Measurements from ENCODE around the gene TENM4.

Gene TENM4

GRCh38 chr11:79179087-79179486, 261.7 kb downstream of the TENM4 start:
- no peak overlapping the region for H3K4me3 ChIP-seq (ENCODE audit: extremely low read depth, insufficient read depth, low read length, poor library complexity, severe bottlenecking)
- no peaks in the 10 kb centered on the region for H3K36me3 ChIP-seq (ENCODE audit: control insufficient read depth, insufficient read depth, low read length)
- 59 to 86% methylated on average over 2 to 3 of the region's 3 CpGs for WGBS, 2 experiments (ENCODE audit: insufficient coverage in 2 of 2)
- H3K9me3 ChIP-seq (ENCODE audit: control insufficient read depth, low read length), result no peaks in the 10 kb centered on the region
- no peaks in the 10 kb centered on the region for H3K4me1 ChIP-seq (ENCODE audit: control insufficient read depth, insufficient read depth, low read length, poor library complexity, severe bottlenecking)
- no peak overlapping the region for H3K27ac ChIP-seq (ENCODE audit: low read depth, low read length, severe bottlenecking)

DNA sequence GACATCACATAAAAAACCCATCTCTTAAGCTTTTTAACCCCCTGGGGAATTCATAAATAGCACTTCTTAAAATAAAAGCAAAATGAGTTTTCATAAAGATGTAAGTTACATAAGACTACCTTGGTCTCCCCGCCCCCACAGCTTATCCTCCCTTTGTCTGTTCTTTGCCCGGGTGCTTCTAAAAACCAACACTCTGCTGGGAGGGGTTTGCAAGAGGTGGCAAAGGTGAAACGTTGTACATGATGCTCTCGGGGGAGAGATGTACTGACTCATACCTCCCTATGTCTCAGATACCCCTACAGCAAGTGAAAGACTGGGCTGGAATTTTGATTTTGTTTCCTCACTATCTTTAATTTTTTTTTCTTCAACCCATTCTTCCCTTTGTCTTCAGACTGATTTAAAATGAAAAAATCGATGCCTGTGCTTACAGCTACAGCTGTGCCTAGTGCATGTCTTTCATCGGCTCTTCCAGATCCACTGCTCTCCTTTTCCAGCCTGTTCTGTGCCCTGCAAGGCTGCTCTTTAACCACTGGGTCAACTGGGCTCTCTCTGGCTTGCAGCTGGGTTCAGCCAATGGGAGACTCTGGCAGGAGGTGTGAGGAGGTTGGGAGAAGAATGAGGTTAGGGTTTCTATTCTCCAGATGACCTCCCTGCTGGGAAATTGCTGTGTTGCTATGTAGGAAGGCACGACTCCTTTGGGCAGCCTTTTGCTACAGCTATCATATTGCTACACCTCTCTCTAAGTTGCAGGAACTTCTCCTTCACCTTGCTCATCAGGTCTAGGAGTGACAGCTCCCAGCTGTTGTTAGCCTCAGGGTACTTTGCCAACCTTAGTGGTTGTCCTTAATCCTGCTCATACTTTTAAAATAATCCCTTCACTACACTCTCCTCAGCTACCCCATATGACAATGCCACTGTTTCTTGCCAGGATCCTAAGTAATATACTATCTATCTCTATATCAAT, 266.5 kb downstream of the TENM4 start:
- Histone ChIP-seq H3K4me1 (ENCODE audit: control insufficient read depth, insufficient read depth, low read length, poor library complexity, severe bottlenecking) (peaks cover 6% of the 10 kb centered on the region), H3K4me3 (ENCODE audit: extremely low read depth, insufficient read depth, low read length, poor library complexity, severe bottlenecking) (no peak overlapping the region), H3K9me3 (ENCODE audit: control insufficient read depth, low read length) (no peaks in the 10 kb centered on the region), H3K27ac (ENCODE audit: low read depth, low read length, severe bottlenecking) (no peak overlapping the region), H3K36me3 (ENCODE audit: control insufficient read depth, insufficient read depth, low read length) (no peaks in the 10 kb centered on the region)
- 70 to 74% methylated on average over 2 to 5 of the region's 7 CpGs for WGBS, 2 experiments (ENCODE audit: insufficient coverage in 2 of 2)

DNA sequence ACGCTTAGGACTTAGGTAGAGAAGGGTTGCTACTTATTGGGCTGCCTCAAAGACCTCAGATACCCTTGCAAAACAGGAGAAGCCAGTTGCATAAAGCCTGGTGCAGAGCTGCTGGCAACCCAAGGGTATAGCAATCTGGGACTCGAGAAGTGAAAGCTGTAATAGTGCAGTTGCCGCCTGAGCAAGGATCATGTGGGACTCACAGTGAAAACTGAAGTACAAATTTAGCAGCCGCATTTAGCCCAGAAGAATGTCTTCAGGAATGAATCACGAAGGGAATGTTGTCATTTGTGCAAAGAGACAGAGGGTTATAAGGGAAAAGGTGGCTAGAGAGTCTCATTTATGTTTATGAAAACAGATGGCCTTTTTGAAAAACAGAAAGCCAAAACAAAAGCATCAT, 267.2 kb downstream of the TENM4 start:
- WGBS, 2 experiments (ENCODE audit: insufficient coverage in 2 of 2), result 90 to 97% methylated on average over 5 of the region's 5 CpGs
- H3K36me3 ChIP-seq (ENCODE audit: control insufficient read depth, insufficient read depth, low read length), result no peaks in the 10 kb centered on the region
- H3K9me3 ChIP-seq (ENCODE audit: control insufficient read depth, low read length), result no peaks in the 10 kb centered on the region
- H3K27ac ChIP-seq (ENCODE audit: low read depth, low read length, severe bottlenecking), result no peak overlapping the region
- H3K4me1 ChIP-seq (ENCODE audit: control insufficient read depth, insufficient read depth, low read length, poor library complexity, severe bottlenecking), result peaks cover 8% of the 10 kb centered on the region
- no peak overlapping the region for H3K4me3 ChIP-seq (ENCODE audit: extremely low read depth, insufficient read depth, low read length, poor library complexity, severe bottlenecking)

DNA sequence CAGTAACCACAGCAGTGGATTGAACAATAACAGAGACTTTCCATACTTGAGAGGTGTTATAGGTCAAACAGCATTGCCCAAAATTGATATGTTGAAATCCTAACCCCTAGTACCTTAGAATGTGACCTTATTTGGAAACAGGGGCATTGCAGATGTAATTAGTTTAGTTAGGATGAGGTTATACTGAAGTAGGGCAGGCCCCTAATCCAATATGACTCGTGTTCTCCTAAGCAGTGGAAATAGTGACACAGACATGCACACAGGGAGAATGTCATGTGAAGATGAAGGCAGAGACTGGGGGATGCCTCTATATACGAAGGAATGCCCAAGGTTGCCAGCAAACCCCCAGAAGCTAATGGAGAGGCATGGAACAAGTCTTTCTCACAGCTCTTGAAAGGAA, 270.5 kb downstream of the TENM4 start:
- WGBS, 2 experiments (ENCODE audit: insufficient coverage in 2 of 2), result 95 to 100% methylated on average over 2 of the region's 2 CpGs
- peaks cover 8% of the 10 kb centered on the region for H3K4me1 ChIP-seq (ENCODE audit: control insufficient read depth, insufficient read depth, low read length, poor library complexity, severe bottlenecking)

GRCh38 chr11:79168530-79169110, 272.2 kb downstream of the TENM4 start:
- peaks cover 6% of the 10 kb centered on the region for H3K4me1 ChIP-seq (ENCODE audit: control insufficient read depth, insufficient read depth, low read length, poor library complexity, severe bottlenecking)
- no peak overlapping the region for H3K27ac ChIP-seq (ENCODE audit: low read depth, low read length, severe bottlenecking)
- 81 to 92% methylated on average over 3 of the region's 3 CpGs for WGBS, 2 experiments (ENCODE audit: insufficient coverage in 2 of 2)
- H3K36me3 ChIP-seq (ENCODE audit: control insufficient read depth, insufficient read depth, low read length), result no peaks in the 10 kb centered on the region
- H3K9me3 ChIP-seq (ENCODE audit: control insufficient read depth, low read length), result no peaks in the 10 kb centered on the region
- no peak overlapping the region for H3K4me3 ChIP-seq (ENCODE audit: extremely low read depth, insufficient read depth, low read length, poor library complexity, severe bottlenecking)

More for the DNA sequence above, 270.5 kb downstream of the TENM4 start:
- Histone ChIP-seq H3K27ac (ENCODE audit: low read depth, low read length, severe bottlenecking) (no peak overlapping the region), H3K36me3 (ENCODE audit: control insufficient read depth, insufficient read depth, low read length) (no peaks in the 10 kb centered on the region), H3K9me3 (ENCODE audit: control insufficient read depth, low read length) (no peaks in the 10 kb centered on the region), H3K4me3 (ENCODE audit: extremely low read depth, insufficient read depth, low read length, poor library complexity, severe bottlenecking) (no peak overlapping the region)

- 83 to 84% methylated on average over 1 to 2 of the region's 3 CpGs for WGBS, 2 experiments (ENCODE audit: insufficient coverage in 2 of 2)
- H3K4me3 ChIP-seq (ENCODE audit: extremely low read depth, insufficient read depth, low read length, poor library complexity, severe bottlenecking), result no peak overlapping the region
- no peaks in the 10 kb centered on the region for H3K9me3 ChIP-seq (ENCODE audit: control insufficient read depth, low read length)
- H3K36me3 ChIP-seq (ENCODE audit: control insufficient read depth, insufficient read depth, low read length), result no peaks in the 10 kb centered on the region
- no peak overlapping the region for H3K27ac ChIP-seq (ENCODE audit: low read depth, low read length, severe bottlenecking)
- H3K4me1 ChIP-seq (ENCODE audit: control insufficient read depth, insufficient read depth, low read length, poor library complexity, severe bottlenecking), result peaks cover 2% of the 10 kb centered on the region
Measured at GRCh38 chr11:79167510-79168188, 273.2 kb downstream of the TENM4 start.

- 89 to 100% methylated on average over 1 of the region's 2 CpGs for WGBS, 2 experiments (ENCODE audit: insufficient coverage in 2 of 2)
- no peaks in the 10 kb centered on the region for H3K36me3 ChIP-seq (ENCODE audit: control insufficient read depth, insufficient read depth, low read length)
- H3K4me3 ChIP-seq (ENCODE audit: extremely low read depth, insufficient read depth, low read length, poor library complexity, severe bottlenecking), result no peak overlapping the region
- H3K27ac ChIP-seq (ENCODE audit: low read depth, low read length, severe bottlenecking), result no peak overlapping the region
- H3K9me3 ChIP-seq (ENCODE audit: control insufficient read depth, low read length), result no peaks in the 10 kb centered on the region
- peaks cover 2% of the 10 kb centered on the region for H3K4me1 ChIP-seq (ENCODE audit: control insufficient read depth, insufficient read depth, low read length, poor library complexity, severe bottlenecking)
Measured at GRCh38 chr11:79165908-79166307, 274.9 kb downstream of the TENM4 start.

DNA sequence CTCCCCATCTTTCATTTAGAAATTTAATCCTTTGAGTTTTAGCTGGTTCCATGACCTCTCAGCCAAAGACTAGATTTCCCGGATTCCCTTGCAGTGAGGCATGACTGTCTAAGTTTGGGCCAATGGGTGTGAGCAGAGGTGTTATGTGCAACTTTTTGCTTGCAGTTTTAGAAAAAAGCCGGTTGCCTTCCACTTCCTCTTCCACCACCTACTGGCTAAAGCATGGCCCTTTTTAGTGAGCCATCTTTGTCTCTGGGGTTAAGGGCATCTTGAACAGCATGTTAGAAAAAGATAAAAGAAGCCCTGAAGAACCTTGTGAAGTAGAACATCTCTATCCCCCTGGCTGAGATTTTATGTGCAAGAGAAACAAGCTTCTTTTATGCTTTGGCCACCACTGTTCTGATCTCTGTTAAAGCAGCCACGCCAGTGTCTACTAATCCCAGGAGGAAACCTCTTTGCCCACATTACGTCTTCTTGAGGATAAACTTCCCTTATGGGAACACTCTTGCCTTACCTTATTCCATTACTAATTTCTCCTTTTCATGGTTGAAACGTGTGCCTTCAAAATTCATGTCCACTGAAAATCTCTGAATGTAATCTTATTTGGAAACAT, 279.9 kb downstream of the TENM4 start:
- H3K9me3 ChIP-seq (ENCODE audit: control insufficient read depth, low read length), result no peaks in the 10 kb centered on the region
- 88 to 100% methylated on average over 2 to 3 of the region's 5 CpGs for WGBS, 2 experiments (ENCODE audit: insufficient coverage in 2 of 2)
- no peaks in the 10 kb centered on the region for H3K4me1 ChIP-seq (ENCODE audit: control insufficient read depth, insufficient read depth, low read length, poor library complexity, severe bottlenecking)
- no peak overlapping the region for H3K4me3 ChIP-seq (ENCODE audit: extremely low read depth, insufficient read depth, low read length, poor library complexity, severe bottlenecking)
- H3K27ac ChIP-seq (ENCODE audit: low read depth, low read length, severe bottlenecking), result no peak overlapping the region
- H3K36me3 ChIP-seq (ENCODE audit: control insufficient read depth, insufficient read depth, low read length), result no peaks in the 10 kb centered on the region

DNA sequence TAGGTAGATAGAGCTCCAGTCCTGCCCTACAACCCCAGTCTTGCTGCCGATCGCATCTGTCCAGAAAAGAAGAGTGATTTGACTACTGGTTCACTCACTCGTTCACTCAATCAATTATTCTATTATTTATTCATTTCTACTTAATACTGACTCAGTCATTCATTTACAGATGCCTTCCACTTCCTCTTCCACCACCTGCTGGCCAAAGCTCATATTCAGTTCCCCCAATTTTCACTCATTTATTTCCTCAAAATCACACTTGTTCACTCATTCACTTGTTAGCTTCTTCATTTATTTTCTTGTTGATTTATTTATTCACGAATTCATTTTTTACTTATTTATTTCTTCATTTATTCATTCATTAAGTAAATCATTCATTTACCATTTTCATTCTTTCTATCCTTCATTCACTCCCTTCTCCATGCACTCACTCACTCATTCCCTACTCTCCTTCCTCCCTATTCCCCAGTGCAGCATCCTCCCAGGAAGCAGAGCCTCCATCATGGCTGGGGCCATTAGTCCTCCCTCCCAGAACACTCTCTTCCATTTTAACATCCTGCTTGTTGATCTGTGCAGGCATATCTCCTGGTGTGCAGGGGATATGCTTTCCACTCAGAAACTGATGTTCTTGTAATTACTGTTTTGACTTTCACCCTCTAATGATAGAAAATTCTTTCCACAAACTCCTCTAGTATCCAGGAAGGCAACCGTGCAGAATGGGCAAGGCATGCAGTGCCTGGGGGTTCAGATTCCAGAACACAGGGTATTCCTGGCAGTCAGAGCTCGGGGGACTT, 281.0 kb downstream of the TENM4 start:
- Histone ChIP-seq H3K4me3 (ENCODE audit: extremely low read depth, insufficient read depth, low read length, poor library complexity, severe bottlenecking) (no peak overlapping the region), H3K9me3 (ENCODE audit: control insufficient read depth, low read length) (no peaks in the 10 kb centered on the region), H3K36me3 (ENCODE audit: control insufficient read depth, insufficient read depth, low read length) (no peaks in the 10 kb centered on the region), H3K27ac (ENCODE audit: low read depth, low read length, severe bottlenecking) (no peak overlapping the region), H3K4me1 (ENCODE audit: control insufficient read depth, insufficient read depth, low read length, poor library complexity, severe bottlenecking) (no peaks in the 10 kb centered on the region)
- WGBS, 2 experiments (ENCODE audit: insufficient coverage in 2 of 2), result 91 to 97% methylated on average over 5 of the region's 6 CpGs

GRCh38 chr11:79157738-79158137, 283.1 kb downstream of the TENM4 start:
- 70 to 95% methylated on average over 2 to 3 of the region's 4 CpGs for WGBS, 2 experiments (ENCODE audit: insufficient coverage in 2 of 2)
- no peak overlapping the region for H3K27ac ChIP-seq (ENCODE audit: low read depth, low read length, severe bottlenecking)
- H3K4me3 ChIP-seq (ENCODE audit: extremely low read depth, insufficient read depth, low read length, poor library complexity, severe bottlenecking), result no peak overlapping the region
- no peaks in the 10 kb centered on the region for H3K4me1 ChIP-seq (ENCODE audit: control insufficient read depth, insufficient read depth, low read length, poor library complexity, severe bottlenecking)
- H3K9me3 ChIP-seq (ENCODE audit: control insufficient read depth, low read length), result no peaks in the 10 kb centered on the region
- no peaks in the 10 kb centered on the region for H3K36me3 ChIP-seq (ENCODE audit: control insufficient read depth, insufficient read depth, low read length)
